GM23338 (cell line): ENCODE data around the gene NRDE2. TPM values are rescaled to one million over a fixed set of nuclear protein-coding genes. Genes with fewer than 3 reads are reported as not detected.

Experiments used
- CREB1 ChIP-seq: fragments of 250-450 bp; sonication (Bioruptor Pico); IDR thresholded peaks from 2 replicates; pipeline ENCODE4 v1.5.0; 2020; ENCODE audit warnings: low read depth, mild to moderate bottlenecking, moderate library complexity
- EZH2 ChIP-seq: fragments of 200-600 bp; sonication (generic); IDR thresholded peaks from one replicate; pipeline ENCODE4 v1.8.0; 2017; ENCODE audit warnings: antibody characterized with exemption, mild to moderate bottlenecking, low read depth; ENCODE audit not compliant: unreplicated experiment
- STAT1 ChIP-seq: IDR thresholded peaks from one replicate; pipeline ENCODE4 v1.6.1; 2016; ENCODE audit warnings: antibody characterized with exemption; ENCODE audit not compliant: unreplicated experiment
- polyA plus RNA-seq: library from polyadenylated mRNA; unstranded; fragments of >200 nt; fragmentation: Nextera tagmentation; extraction: Ambion mirVana; gene quantifications from 2 replicates; pipeline ENCODE4 v1.2.1, GENCODE V29; 2016
- total RNA-seq: library from RNA; depleted of rRNA; stranded (reverse); fragments of >200 nt; shearing (Covaris generic); gene quantifications from 2 replicates; pipeline ENCODE4 v1.2.3, GENCODE V29; 2014; rRNA removed
- TF ChIP-seq, protein P1 (sequence below): IDR thresholded peaks from 2 replicates; pipeline ENCODE4 v1.6.1; 2016; ENCODE audit warnings: antibody characterized with exemption
- TF ChIP-seq, protein P2 (sequence below), 2 experiments: fragments of 200-600 bp in 1 of 2; sonication (generic) in 1 of 2; conservative IDR thresholded peaks; 2 replicates each; pipeline versions ENCODE4 v1.5.1 to v1.6.1; 2016 to 2017; ENCODE audit warnings: antibody characterized with exemption in 2 of 2, low read depth in 2 of 2, mild to moderate bottlenecking in 2 of 2, moderate library complexity in 1 of 2
- TF ChIP-seq, protein P3 (sequence below): IDR thresholded peaks from one replicate; pipeline ENCODE4 v1.6.1; 2018; ENCODE audit warnings: antibody characterized with exemption; ENCODE audit not compliant: unreplicated experiment

The NRDE2 gene
- total and polyA plus RNA-seq, 2 experiments from 2014 or later, result 9.8 to 20.6 TPM

DNA sequence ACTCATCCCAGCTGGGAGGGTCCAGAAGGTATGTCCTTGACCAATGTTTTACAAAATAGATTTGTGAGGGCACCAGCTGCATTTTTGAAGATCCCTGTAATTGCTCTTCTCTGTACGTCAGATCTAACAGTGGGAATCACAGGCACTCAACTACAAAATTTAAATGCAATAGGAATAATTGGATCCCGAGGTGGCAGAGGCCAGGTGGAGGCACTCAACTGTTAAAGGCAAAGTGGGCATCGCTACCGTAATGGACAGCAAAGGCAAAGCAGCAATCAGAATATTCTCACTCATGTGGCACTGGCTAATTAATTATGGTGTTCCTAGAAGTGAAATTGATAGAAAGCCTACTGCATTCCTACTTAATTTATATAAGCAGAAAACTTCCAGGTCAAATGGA lies 103.3 kb downstream of the NRDE2 start (continued):
- TF ChIP-seq, protein P1, sequence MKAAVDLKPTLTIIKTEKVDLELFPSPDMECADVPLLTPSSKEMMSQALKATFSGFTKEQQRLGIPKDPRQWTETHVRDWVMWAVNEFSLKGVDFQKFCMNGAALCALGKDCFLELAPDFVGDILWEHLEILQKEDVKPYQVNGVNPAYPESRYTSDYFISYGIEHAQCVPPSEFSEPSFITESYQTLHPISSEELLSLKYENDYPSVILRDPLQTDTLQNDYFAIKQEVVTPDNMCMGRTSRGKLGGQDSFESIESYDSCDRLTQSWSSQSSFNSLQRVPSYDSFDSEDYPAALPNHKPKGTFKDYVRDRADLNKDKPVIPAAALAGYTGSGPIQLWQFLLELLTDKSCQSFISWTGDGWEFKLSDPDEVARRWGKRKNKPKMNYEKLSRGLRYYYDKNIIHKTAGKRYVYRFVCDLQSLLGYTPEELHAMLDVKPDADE, result no peak
- no peak for TF ChIP-seq STAT1
- TF ChIP-seq, protein P2, sequence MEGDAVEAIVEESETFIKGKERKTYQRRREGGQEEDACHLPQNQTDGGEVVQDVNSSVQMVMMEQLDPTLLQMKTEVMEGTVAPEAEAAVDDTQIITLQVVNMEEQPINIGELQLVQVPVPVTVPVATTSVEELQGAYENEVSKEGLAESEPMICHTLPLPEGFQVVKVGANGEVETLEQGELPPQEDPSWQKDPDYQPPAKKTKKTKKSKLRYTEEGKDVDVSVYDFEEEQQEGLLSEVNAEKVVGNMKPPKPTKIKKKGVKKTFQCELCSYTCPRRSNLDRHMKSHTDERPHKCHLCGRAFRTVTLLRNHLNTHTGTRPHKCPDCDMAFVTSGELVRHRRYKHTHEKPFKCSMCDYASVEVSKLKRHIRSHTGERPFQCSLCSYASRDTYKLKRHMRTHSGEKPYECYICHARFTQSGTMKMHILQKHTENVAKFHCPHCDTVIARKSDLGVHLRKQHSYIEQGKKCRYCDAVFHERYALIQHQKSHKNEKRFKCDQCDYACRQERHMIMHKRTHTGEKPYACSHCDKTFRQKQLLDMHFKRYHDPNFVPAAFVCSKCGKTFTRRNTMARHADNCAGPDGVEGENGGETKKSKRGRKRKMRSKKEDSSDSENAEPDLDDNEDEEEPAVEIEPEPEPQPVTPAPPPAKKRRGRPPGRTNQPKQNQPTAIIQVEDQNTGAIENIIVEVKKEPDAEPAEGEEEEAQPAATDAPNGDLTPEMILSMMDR (conservative IDR thresholded peaks at IDR 0.05; ENCODE audit: low read depth in 2 of 2), result no peak
- no peak for TF ChIP-seq EZH2
- TF ChIP-seq, protein P3, sequence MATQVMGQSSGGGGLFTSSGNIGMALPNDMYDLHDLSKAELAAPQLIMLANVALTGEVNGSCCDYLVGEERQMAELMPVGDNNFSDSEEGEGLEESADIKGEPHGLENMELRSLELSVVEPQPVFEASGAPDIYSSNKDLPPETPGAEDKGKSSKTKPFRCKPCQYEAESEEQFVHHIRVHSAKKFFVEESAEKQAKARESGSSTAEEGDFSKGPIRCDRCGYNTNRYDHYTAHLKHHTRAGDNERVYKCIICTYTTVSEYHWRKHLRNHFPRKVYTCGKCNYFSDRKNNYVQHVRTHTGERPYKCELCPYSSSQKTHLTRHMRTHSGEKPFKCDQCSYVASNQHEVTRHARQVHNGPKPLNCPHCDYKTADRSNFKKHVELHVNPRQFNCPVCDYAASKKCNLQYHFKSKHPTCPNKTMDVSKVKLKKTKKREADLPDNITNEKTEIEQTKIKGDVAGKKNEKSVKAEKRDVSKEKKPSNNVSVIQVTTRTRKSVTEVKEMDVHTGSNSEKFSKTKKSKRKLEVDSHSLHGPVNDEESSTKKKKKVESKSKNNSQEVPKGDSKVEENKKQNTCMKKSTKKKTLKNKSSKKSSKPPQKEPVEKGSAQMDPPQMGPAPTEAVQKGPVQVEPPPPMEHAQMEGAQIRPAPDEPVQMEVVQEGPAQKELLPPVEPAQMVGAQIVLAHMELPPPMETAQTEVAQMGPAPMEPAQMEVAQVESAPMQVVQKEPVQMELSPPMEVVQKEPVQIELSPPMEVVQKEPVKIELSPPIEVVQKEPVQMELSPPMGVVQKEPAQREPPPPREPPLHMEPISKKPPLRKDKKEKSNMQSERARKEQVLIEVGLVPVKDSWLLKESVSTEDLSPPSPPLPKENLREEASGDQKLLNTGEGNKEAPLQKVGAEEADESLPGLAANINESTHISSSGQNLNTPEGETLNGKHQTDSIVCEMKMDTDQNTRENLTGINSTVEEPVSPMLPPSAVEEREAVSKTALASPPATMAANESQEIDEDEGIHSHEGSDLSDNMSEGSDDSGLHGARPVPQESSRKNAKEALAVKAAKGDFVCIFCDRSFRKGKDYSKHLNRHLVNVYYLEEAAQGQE, result no peak
- no peak for TF ChIP-seq CREB1 (CRISPR knock-in tag)

Other genes starting within 250 kb of the NRDE2 start
- gene PSMC1, start 75.4 kb downstream of the NRDE2 start, total RNA-seq, result 112 and 116 TPM in 2 replicates
- gene PSMC1, start 75.4 kb downstream of the NRDE2 start, polyA plus RNA-seq, result 124 and 139 TPM in 2 replicates
- gene CALM1, start 65.1 kb upstream of the NRDE2 start, total RNA-seq, result 308 and 335 TPM in 2 replicates
- gene CALM1, start 65.1 kb upstream of the NRDE2 start, polyA plus RNA-seq, result 1,841 and 2,024 TPM in 2 replicates